HEK293 (cell line): ENCODE results near the gene APC2.

ENCODE experiments used
- CTCF ChIP-seq: fragments of 450-650 bp; formaldehyde crosslinking; IDR thresholded peaks from 2 replicates; pipeline ENCODE4 v1.5.1; 2016; ENCODE audit warnings: missing biosample characterization, missing genetic modification characterization
- EGR2 ChIP-seq: fragments of 450-650 bp; formaldehyde crosslinking; IDR thresholded peaks from 2 replicates; pipeline ENCODE4 v1.5.1; 2016; ENCODE audit warnings: low read depth, missing biosample characterization, missing genetic modification characterization
- KLF7 ChIP-seq: fragments of 450-650 bp; formaldehyde crosslinking; IDR thresholded peaks from 2 replicates; pipeline ENCODE4 v1.5.1; 2016; ENCODE audit warnings: missing biosample characterization, missing genetic modification characterization, borderline replicate concordance
- PATZ1 ChIP-seq: fragments of 450-650 bp; formaldehyde crosslinking; IDR thresholded peaks from 2 replicates; pipeline ENCODE4 v1.5.1; 2016; ENCODE audit warnings: missing biosample characterization, missing genetic modification characterization
- REST ChIP-seq: fragments of 450-650 bp; formaldehyde crosslinking; IDR thresholded peaks from 2 replicates; pipeline ENCODE4 v1.5.1; 2016; ENCODE audit warnings: missing biosample characterization, missing genetic modification characterization
- SP7 ChIP-seq: fragments of 450-650 bp; formaldehyde crosslinking; IDR thresholded peaks from 2 replicates; pipeline ENCODE4 v1.5.1; 2016; ENCODE audit warnings: missing biosample characterization, missing genetic modification characterization
- TCF7L2 ChIP-seq: IDR thresholded peaks from 2 replicates; pipeline ENCODE4 v1.6.1; 2011; ENCODE audit warnings: low read depth, mild to moderate bottlenecking, inconsistent platforms, low read length, moderate library complexity, borderline replicate concordance
- ZFP41 ChIP-seq: fragments of 450-650 bp; formaldehyde crosslinking; IDR thresholded peaks from 2 replicates; pipeline ENCODE4 v1.5.1; 2016; ENCODE audit warnings: missing biosample characterization, missing genetic modification characterization, borderline replicate concordance
- ZNF221 ChIP-seq: fragments of 450-650 bp; formaldehyde crosslinking; IDR thresholded peaks from 2 replicates; pipeline ENCODE4 v1.5.1; 2017; ENCODE audit warnings: missing biosample characterization, missing genetic modification characterization, borderline replicate concordance
- ZNF549 ChIP-seq: fragments of 450-650 bp; IDR thresholded peaks from 2 replicates; pipeline ENCODE4 v1.5.1; 2018; ENCODE audit warnings: missing biosample characterization, missing genetic modification characterization, mild to moderate bottlenecking, inconsistent platforms, moderate library complexity
- ZNF776 ChIP-seq: fragments of 450-650 bp; formaldehyde crosslinking; IDR thresholded peaks from 2 replicates; pipeline ENCODE4 v1.5.0; 2017; ENCODE audit warnings: missing biosample characterization, missing genetic modification characterization, borderline replicate concordance

GRCh38 chr19:1450735-1451731 lies 1.1 kb downstream of the APC2 start:
- TF ChIP-seq ZFP41 = no peak
- TF ChIP-seq CTCF (tag by site-specific recombination) = no peak
- no peak for TF ChIP-seq EGR2 (tag by site-specific recombination)
- peak; percentile 34; the same call in 1 of the 2 replicates for TF ChIP-seq SP7 (tag by site-specific recombination)
- no peak for TF ChIP-seq ZNF776 (tag by site-specific recombination)
- no peak for TF ChIP-seq KLF7 (tag by site-specific recombination)
- TF ChIP-seq ZNF221 (tag by site-specific recombination) = no peak
- no peak for TF ChIP-seq PATZ1
- no peak for TF ChIP-seq ZNF549
- no peak for TF ChIP-seq TCF7L2
- no peak for TF ChIP-seq REST
